H9 (cell line): Measurements from ENCODE around the gene YIPF1. TPM values are rescaled to one million over a fixed set of nuclear protein-coding genes. Genes with fewer than 3 reads are reported as not detected.

Source experiments
- DNase-seq: peaks from one replicate; pipeline ENCODE4 v3.0.0-alpha.2; 2017
- H2AFZ ChIP-seq: one replicate; pipeline ENCODE4 v1.6.1; 2013; ENCODE audit warnings: mild to moderate bottlenecking, low read length, control low read depth, moderate library complexity
- H2AK5ac ChIP-seq: 2 replicates; pipeline ENCODE4 v1.6.1; 2013; ENCODE audit warnings: low read length, control low read depth, mixed read lengths; ENCODE audit not compliant: insufficient read length
- H2BK120ac ChIP-seq: one replicate; pipeline ENCODE4 v1.6.1; 2013; ENCODE audit warnings: low read depth, mild to moderate bottlenecking, low read length, control low read depth, inconsistent platforms; ENCODE audit not compliant: poor library complexity, severe bottlenecking
- H2BK12ac ChIP-seq: 2 replicates; pipeline ENCODE4 v1.6.1; 2013; ENCODE audit warnings: low read length, control low read depth, mixed read lengths, low read depth; ENCODE audit not compliant: insufficient read length
- H2BK15ac ChIP-seq: 2 replicates; pipeline ENCODE4 v1.6.1; 2013; ENCODE audit warnings: low read depth, low read length, control low read depth
- H2BK20ac ChIP-seq: one replicate; pipeline ENCODE4 v1.6.1; 2013; ENCODE audit warnings: low read depth, mild to moderate bottlenecking, low read length, control low read depth, inconsistent platforms; ENCODE audit not compliant: poor library complexity, severe bottlenecking
- H2BK5ac ChIP-seq: 2 replicates; pipeline ENCODE4 v1.6.1; 2013; ENCODE audit warnings: low read length, control low read depth, mixed read lengths; ENCODE audit not compliant: insufficient read length
- H3K14ac ChIP-seq: 2 replicates; pipeline ENCODE4 v1.6.1; 2013; ENCODE audit warnings: low read length, control low read depth; ENCODE audit not compliant: insufficient read depth
- H3K18ac ChIP-seq: 2 replicates; pipeline ENCODE4 v1.6.1; 2013; ENCODE audit warnings: low read depth, mild to moderate bottlenecking, mixed read lengths, low read length, control low read depth; ENCODE audit not compliant: insufficient read length
- H3K23ac ChIP-seq: 2 replicates; pipeline ENCODE4 v1.6.1; 2013; ENCODE audit warnings: low read length, control low read depth, mixed read lengths, low read depth; ENCODE audit not compliant: insufficient read length
- H3K23me2 ChIP-seq: 2 replicates; pipeline ENCODE4 v1.6.1; 2013; ENCODE audit warnings: low read depth, mild to moderate bottlenecking, mixed read lengths, low read length, control low read depth; ENCODE audit not compliant: insufficient read length, poor library complexity, severe bottlenecking
- H3K27ac ChIP-seq: 2 replicates; pipeline ENCODE4 v1.5.1; 2013; ENCODE audit warnings: low read length, control low read depth, mixed read lengths, low read depth; ENCODE audit not compliant: insufficient read length
- H3K27me3 ChIP-seq: 2 replicates; pipeline ENCODE4 v1.6.1; 2013; ENCODE audit warnings: low read length, control low read depth, inconsistent platforms; ENCODE audit not compliant: insufficient read depth
- H3K4ac ChIP-seq: 2 replicates; pipeline ENCODE4 v1.6.1; 2013; ENCODE audit warnings: low read depth, mild to moderate bottlenecking, control low read depth, inconsistent platforms, low read length, moderate library complexity
- H3K4me1 ChIP-seq: 2 replicates; pipeline ENCODE4 v1.6.1; 2013; ENCODE audit warnings: low read length, control low read depth, inconsistent platforms; ENCODE audit not compliant: insufficient read depth
- H3K4me2 ChIP-seq: 2 replicates; pipeline ENCODE4 v1.6.1; 2013; ENCODE audit warnings: low read length, control low read depth, mixed read lengths; ENCODE audit not compliant: insufficient read length, insufficient read depth
- H3K56ac ChIP-seq: 2 replicates; pipeline ENCODE4 v1.6.1; 2013; ENCODE audit warnings: low read depth, mild to moderate bottlenecking, mixed read lengths, low read length, control low read depth; ENCODE audit not compliant: insufficient read length
- H3K79me1 ChIP-seq: 2 replicates; pipeline ENCODE4 v1.6.1; 2013; ENCODE audit warnings: low read depth, mild to moderate bottlenecking, moderate library complexity, low read length, control low read depth, inconsistent platforms; ENCODE audit not compliant: insufficient read depth, poor library complexity, severe bottlenecking
- H3K79me2 ChIP-seq: 2 replicates; pipeline ENCODE4 v1.6.1; 2013; ENCODE audit warnings: low read length, control low read depth, inconsistent platforms; ENCODE audit not compliant: insufficient read depth
- H3K9ac ChIP-seq: 2 replicates; pipeline ENCODE4 v1.6.1; 2013; ENCODE audit warnings: low read length, control low read depth, mixed read lengths; ENCODE audit not compliant: insufficient read length; ENCODE audit errors: extremely low read depth
- H3K9me3 ChIP-seq: one replicate; pipeline ENCODE4 v1.6.1; 2013; ENCODE audit warnings: low read depth, low read length, inconsistent platforms; ENCODE audit not compliant: control insufficient read depth
- H3T11ph ChIP-seq: one replicate; pipeline ENCODE4 v1.6.1; 2013; ENCODE audit warnings: mild to moderate bottlenecking, low read length, control low read depth, inconsistent platforms
- H4K20me1 ChIP-seq: one replicate; pipeline ENCODE4 v1.6.1; 2013; ENCODE audit not compliant: control insufficient read depth, insufficient read length, insufficient read depth
- H4K5ac ChIP-seq: 2 replicates; pipeline ENCODE4 v1.6.1; 2013; ENCODE audit warnings: low read depth, mild to moderate bottlenecking, mixed read lengths, low read length, control low read depth; ENCODE audit not compliant: insufficient read length
- H4K8ac ChIP-seq: replicated peaks from 2 replicates; pipeline ENCODE4 v1.6.1; 2013; ENCODE audit warnings: low read length, control low read depth, mixed read lengths, low read depth; ENCODE audit not compliant: insufficient read length
- H4K91ac ChIP-seq: 2 replicates; pipeline ENCODE4 v1.6.1; 2013; ENCODE audit warnings: low read depth, mild to moderate bottlenecking, moderate library complexity, mixed read lengths, low read length, control low read depth; ENCODE audit not compliant: insufficient read length
- H3K27ac Mint-ChIP-seq, 3 experiments: 2 replicates in 2 of 3; 3 replicates in 1 of 3; pipeline ENCODE4 v1.8.0; 2020 to 2021; ENCODE audit warnings: mixed read lengths in 3 of 3, mild to moderate bottlenecking in 1 of 3, moderate library complexity in 1 of 3
- H3K27me3 Mint-ChIP-seq: 2 replicates; pipeline ENCODE4 v1.8.0; 2021; ENCODE audit warnings: low read depth, mild to moderate bottlenecking, moderate library complexity, mixed read lengths
- H3K36me3 Mint-ChIP-seq, 3 experiments: 2 replicates in 2 of 3; 3 replicates in 1 of 3; pipeline ENCODE4 v1.8.0; 2020 to 2021; ENCODE audit warnings: low read depth in 3 of 3, mixed read lengths in 3 of 3; ENCODE audit not compliant: insufficient read depth in 1 of 3
- H3K4me1 Mint-ChIP-seq, 2 experiments: 2 replicates each; pipeline ENCODE4 v1.8.0; 2020; ENCODE audit warnings: mixed read lengths in 2 of 2
- H3K4me3 Mint-ChIP-seq, 2 experiments: 2 replicates in 1 of 2; 3 replicates in 1 of 2; pipeline ENCODE4 v1.8.0; 2020 to 2021; ENCODE audit warnings: mild to moderate bottlenecking in 2 of 2, mixed read lengths in 2 of 2, moderate library complexity in 1 of 2
- H3K9me3 Mint-ChIP-seq, 2 experiments: 2 replicates in 1 of 2; 3 replicates in 1 of 2; pipeline ENCODE4 v1.8.0; 2020; ENCODE audit warnings: mild to moderate bottlenecking in 2 of 2, mixed read lengths in 2 of 2, moderate library complexity in 1 of 2
- CTCF ChIP-seq: fragments of 200-600 bp; sonication (generic); conservative IDR thresholded peaks from 3 replicates; pipeline ENCODE4 v1.8.0; 2021; ENCODE audit warnings: antibody characterized with exemption, mild to moderate bottlenecking
- WGBS: extraction: QIAGEN DNeasy Blood & Tissue Kit; methylation state at CpG from one replicate; pipeline ENCODE4 v1.1.7; 2013; ENCODE audit warnings: missing lambda C conversion rate, low lambda C conversion rate, mixed read lengths; ENCODE audit not compliant: insufficient read length; ENCODE audit errors: extremely low coverage; 5-methylcytosine and 5-hydroxymethylcytosine counted together
- total RNA-seq: library from RNA; stranded (reverse); gene quantifications from 2 replicates; pipeline ENCODE4 v1.2.1, GENCODE V29; 2021

Gene YIPF1
- total RNA-seq, 1 experiment from 2014 or later, result 29.1 TPM

- no peaks in the 10 kb centered on the region for H3K79me1 ChIP-seq
- H3K9ac ChIP-seq, result no peak overlapping the region
- peak overlapping the region in 1 of 3 experiments; percentile 52; a peak in 1 of 7 replicates for H3K27ac Mint-ChIP-seq
- no peak overlapping the region for H3K27ac ChIP-seq
- H4K20me1 ChIP-seq, result no peaks in the 10 kb centered on the region
- no peaks in the 10 kb centered on the region for H3K9me3 ChIP-seq
- no peak overlapping the region for H4K5ac ChIP-seq
- H3K36me3 Mint-ChIP-seq, result peaks cover 10 to 42% (median 29%) of the 10 kb centered on the region in 3 experiments
- H3K4me2 ChIP-seq, result no peak overlapping the region
- no peak overlapping the region for H3T11ph ChIP-seq
- no peaks in the 10 kb centered on the region; the same call in 1 of the 2 replicates for H3K4me1 ChIP-seq
- no peaks in the 10 kb centered on the region for H3K27me3 Mint-ChIP-seq
- no peak overlapping the region for H2BK15ac ChIP-seq
- no peak overlapping the region for H3K23ac ChIP-seq
- H3K23me2 ChIP-seq, result no peaks in the 10 kb centered on the region
- H3K27me3 ChIP-seq, result no peaks in the 10 kb centered on the region
- no peak for DNase-seq
- H3K56ac ChIP-seq, result no peak overlapping the region
- H2BK5ac ChIP-seq, result no peak overlapping the region
- H4K91ac ChIP-seq, result no peak overlapping the region
- H2BK12ac ChIP-seq, result no peak overlapping the region
- H2BK20ac ChIP-seq, result no peak overlapping the region
- no peak overlapping the region for H2BK120ac ChIP-seq
- WGBS, result no CpG with 5 or more reads among the region's 3 CpGs
- H3K4me3 Mint-ChIP-seq, result no peak overlapping the region
- H3K79me2 ChIP-seq, result no peaks in the 10 kb centered on the region
- H3K18ac ChIP-seq, result no peak overlapping the region
- peaks cover 0 to 5% of the 10 kb centered on the region in 2 experiments; a peak in 2 of 5 replicates for H3K9me3 Mint-ChIP-seq
- H3K4me1 Mint-ChIP-seq, result peaks cover 8 to 10% of the 10 kb centered on the region in 2 experiments
- TF ChIP-seq CTCF, result no peak
- H2AFZ ChIP-seq, result no peak overlapping the region
- H3K4ac ChIP-seq, result no peak overlapping the region
- no peak overlapping the region for H4K8ac ChIP-seq
- no peak overlapping the region for H3K14ac ChIP-seq
- no peak overlapping the region for H2AK5ac ChIP-seq
Measured at GRCh38 chr1:53919675-53920066, 30.1 kb upstream of the YIPF1 start.
